Epidermal melanocyte (primary cell): ENCODE results near the gene CST5.
A peak's percentile ranks its signal among the peaks of the same experiment; 100 is the strongest.
"Not testable (repeated sequence)": the region's sequence is repeated elsewhere in the genome, so short reads cannot be mapped to it uniquely, and the experiment has no call there.

Experiments
- DNase-seq: peaks from one replicate; pipeline ENCODE4 v3.0.0; 2011; ENCODE audit warnings: low spot score; ENCODE audit not compliant: insufficient read length

Gene CST5

GRCh38 chr20:23889775-23890187 is 10.2 kb upstream of the CST5 start:
- DNase-seq: peak; percentile 27

GRCh38 chr20:23887856-23888255 is 8.3 kb upstream of the CST5 start:
- DNase-seq: no peak

GRCh38 chr20:23884771-23885162 is 5.2 kb upstream of the CST5 start:
- DNase-seq: no peak

GRCh38 chr20:23884136-23884770 is 4.7 kb upstream of the CST5 start:
- DNase-seq: no peak

- no peak for DNase-seq
Observed at GRCh38 chr20:23881371-23881770, 1.8 kb upstream of the CST5 start.

GRCh38 chr20:23880417-23880816 is 869 bp upstream of the CST5 start:
- DNase-seq: no peak

GRCh38 chr20:23879811-23880374 is 345 bp upstream of the CST5 start:
- DNase-seq: no peak

GRCh38 chr20:23878787-23879186 is 761 bp downstream of the CST5 start:
- DNase-seq: no peak

GRCh38 chr20:23878016-23878542 is 1.5 kb downstream of the CST5 start:
- DNase-seq: not testable (repeated sequence)

- DNase-seq: no peak
Observed at GRCh38 chr20:23877524-23877923, 2.0 kb downstream of the CST5 start.

GRCh38 chr20:23875606-23876237 is 3.8 kb downstream of the CST5 start:
- no peak for DNase-seq

- no peak for DNase-seq
Observed at GRCh38 chr20:23874747-23875146, 4.8 kb downstream of the CST5 start.

GRCh38 chr20:23873370-23874015 is 6.1 kb downstream of the CST5 start:
- DNase-seq: no peak

- no peak for DNase-seq
Observed at GRCh38 chr20:23872065-23872464, 7.5 kb downstream of the CST5 start.

GRCh38 chr20:23870461-23870860 is 9.1 kb downstream of the CST5 start:
- DNase-seq: no peak

GRCh38 chr20:23869520-23869919 is 10.0 kb downstream of the CST5 start:
- DNase-seq: no peak

- DNase-seq: no peak
Observed at GRCh38 chr20:23868321-23868720, 11.2 kb downstream of the CST5 start.

GRCh38 chr20:23867152-23867776 is 12.3 kb downstream of the CST5 start:
- no peak for DNase-seq

GRCh38 chr20:23860771-23861170 is 18.8 kb downstream of the CST5 start:
- not testable (repeated sequence) for DNase-seq

- no peak for DNase-seq
Observed at GRCh38 chr20:23857962-23858595, 21.5 kb downstream of the CST5 start.

GRCh38 chr20:23856736-23857135 is 22.8 kb downstream of the CST5 start:
- no peak for DNase-seq
